Measurements from ENCODE around the gene ITGAE.
"Not testable (repeated sequence)": the region's sequence is repeated elsewhere in the genome, so short reads cannot be mapped to it uniquely, and the experiment has no call there.

The ITGAE gene

GRCh38 chr17:3704931-3705717, 95.9 kb downstream of the ITGAE start:
- FAIRE-seq (no peak), DNase-seq (ENCODE audit: insufficient read length, low spot score) (no peak)

- not testable (repeated sequence) for FAIRE-seq
Observed at GRCh38 chr17:3702041-3702539, 98.9 kb downstream of the ITGAE start.

GRCh38 chr17:3699951-3700350, 101.0 kb downstream of the ITGAE start:
- no peak for FAIRE-seq
- DNase-seq (ENCODE audit: insufficient read length, low spot score): no peak

More at GRCh38 chr17:3702041-3702539, 98.9 kb downstream of the ITGAE start:
- not testable (repeated sequence) for DNase-seq (ENCODE audit: insufficient read length, low spot score)

DNA sequence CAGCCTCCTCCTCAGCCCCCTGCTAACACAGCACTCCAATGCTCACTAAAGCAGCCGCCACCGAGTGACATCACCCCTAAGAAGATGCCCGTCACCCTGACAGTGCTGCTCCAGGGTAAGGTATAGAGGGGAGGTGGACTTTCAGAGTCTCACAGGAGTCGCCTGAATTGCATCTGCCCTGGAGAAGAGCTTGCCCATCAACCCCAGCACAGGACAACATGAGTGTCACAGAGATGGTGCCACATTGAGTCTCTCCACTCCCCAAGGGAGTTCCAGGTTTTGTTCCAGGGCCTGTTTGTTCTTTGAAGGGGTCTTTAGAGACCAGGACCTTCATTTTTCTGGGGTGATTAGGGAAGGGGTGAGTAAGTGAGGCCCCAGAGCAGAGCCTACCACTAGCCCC, 102.8 kb downstream of the ITGAE start:
- no peak for FAIRE-seq
- DNase-seq (ENCODE audit: insufficient read length, low spot score): no peak

DNA sequence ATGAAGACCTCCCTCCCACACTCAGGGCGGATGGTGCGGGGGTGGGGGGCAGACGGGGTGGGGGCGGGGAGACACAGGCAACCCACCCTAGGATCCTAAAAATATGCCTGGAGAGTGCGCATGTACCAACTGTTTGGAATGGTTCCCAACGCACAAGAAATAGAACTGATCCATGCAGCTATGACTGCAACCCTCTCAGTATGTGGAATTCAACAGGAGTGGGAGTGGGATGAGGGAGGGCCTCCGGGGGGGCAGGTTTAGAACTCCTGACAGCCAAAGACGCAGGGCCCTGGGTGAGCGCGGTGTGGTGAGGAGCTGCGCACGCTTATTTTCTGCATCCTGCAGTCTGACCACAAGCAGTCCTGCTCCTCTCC, 103.9 kb downstream of the ITGAE start:
- no peak for DNase-seq (ENCODE audit: insufficient read length, low spot score)
- no peak for FAIRE-seq

GRCh38 chr17:3695723-3696411, 105.1 kb downstream of the ITGAE start, which contains the start of gene P2RX5:
Gene P2RX5 (minus strand): TSS chr17:3696155. CDS start chr17:3696005, 150 bp downstream.
- FAIRE-seq (peak; percentile 94), DNase-seq (ENCODE audit: insufficient read length, low spot score) (peak; percentile 30)

GRCh38 chr17:3695129-3695722, 105.8 kb downstream of the ITGAE start:
- DNase-seq (ENCODE audit: insufficient read length, low spot score) (no peak), FAIRE-seq (peak; percentile 66)

DNA sequence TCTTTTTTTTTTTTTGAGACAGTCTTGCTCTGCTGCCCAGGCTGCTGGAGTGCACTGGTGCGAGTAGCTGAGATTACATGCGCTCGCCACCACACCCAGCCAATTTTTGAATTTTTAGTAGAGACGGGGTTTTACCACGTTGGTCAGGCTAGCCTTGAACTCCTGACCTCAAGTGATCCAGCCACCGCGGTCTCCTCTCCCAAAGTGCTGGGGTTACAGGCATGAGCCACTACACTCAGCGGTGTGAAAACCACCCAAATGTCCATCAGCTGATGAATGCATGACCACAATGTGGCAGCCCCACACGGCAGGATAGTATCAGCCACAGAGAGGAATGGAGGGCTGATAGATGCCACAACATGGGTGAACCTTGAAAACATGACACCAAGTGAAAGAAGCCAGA, 107.2 kb downstream of the ITGAE start:
- FAIRE-seq (peak; percentile 92), DNase-seq (ENCODE audit: insufficient read length, low spot score) (no peak)

DNA sequence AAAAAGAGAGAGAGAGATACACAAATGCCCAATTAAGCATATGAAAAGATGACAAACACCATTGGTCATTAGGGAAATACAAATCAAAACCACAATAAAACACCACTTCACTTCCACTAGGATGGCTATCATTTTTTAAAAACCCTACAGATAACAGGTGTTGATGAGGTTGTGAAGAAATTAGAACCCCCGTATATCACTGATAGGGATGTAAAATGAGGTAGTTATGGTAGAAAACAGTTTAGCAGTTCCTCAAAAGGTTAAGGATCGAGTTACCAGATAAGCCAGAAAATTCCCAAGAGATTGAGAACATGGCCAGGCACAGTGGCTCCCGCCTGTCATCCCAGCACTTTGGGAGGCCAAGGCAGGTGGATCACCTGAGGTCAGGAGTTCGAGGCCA, 107.8 kb downstream of the ITGAE start:
- DNase-seq (ENCODE audit: insufficient read length, low spot score) (no peak), FAIRE-seq (peak; percentile 66)

DNA sequence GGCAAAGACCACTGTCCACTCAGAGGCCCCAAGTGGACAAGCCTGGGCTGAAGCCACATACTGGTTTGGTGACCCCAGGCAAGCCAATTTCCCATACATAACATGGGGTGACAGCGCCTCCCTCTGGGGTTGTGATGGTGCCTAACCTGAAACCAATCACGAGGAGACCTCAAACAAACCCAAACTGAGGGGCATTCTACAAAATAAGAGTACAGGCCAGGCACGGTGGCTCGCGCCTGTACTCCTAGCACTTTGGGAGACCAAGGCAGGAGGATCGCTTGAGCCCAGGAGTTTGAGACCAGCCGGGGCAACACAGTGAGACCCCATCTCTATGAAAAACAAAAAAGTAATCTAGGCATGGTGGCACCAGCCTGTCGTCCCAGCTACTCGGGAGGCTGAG, 108.6 kb downstream of the ITGAE start:
- DNase-seq (ENCODE audit: insufficient read length, low spot score) (no peak), FAIRE-seq (no peak)

- DNase-seq (ENCODE audit: insufficient read length, low spot score) (no peak), FAIRE-seq (no peak)
Observed at GRCh38 chr17:3691617-3692067, 109.3 kb downstream of the ITGAE start.

DNA sequence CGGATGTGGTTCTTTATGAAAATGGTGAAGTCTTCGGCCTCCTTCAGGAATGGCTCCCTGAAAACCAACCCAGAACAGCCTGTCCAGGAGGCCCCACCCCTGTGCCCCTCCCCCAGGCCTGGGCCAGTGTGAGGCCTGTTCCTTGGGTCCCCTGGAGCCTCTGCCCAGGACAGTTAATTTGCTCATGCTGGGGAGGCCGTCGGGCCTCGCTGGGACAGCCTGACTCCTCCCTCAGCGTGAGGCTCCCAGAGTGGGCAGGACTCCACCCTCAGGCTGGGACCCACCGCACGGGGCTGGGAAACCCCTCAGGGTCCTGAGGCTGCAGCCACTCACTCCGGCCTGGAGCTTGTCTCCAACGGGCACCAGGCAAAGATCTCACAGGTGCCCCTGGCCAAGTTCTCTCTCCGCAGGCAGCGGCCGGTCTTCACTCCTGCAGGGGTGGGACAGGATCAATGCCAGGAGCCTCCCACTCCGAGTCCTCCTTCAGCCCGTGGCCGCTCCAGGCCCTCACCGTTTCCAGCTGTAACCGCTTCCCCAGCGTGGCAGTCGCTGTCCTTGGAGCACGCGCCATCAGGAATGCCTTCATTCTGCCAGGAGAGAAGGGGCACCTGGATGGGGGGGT, 110.8 kb downstream of the ITGAE start:
- no peak for FAIRE-seq

DNA sequence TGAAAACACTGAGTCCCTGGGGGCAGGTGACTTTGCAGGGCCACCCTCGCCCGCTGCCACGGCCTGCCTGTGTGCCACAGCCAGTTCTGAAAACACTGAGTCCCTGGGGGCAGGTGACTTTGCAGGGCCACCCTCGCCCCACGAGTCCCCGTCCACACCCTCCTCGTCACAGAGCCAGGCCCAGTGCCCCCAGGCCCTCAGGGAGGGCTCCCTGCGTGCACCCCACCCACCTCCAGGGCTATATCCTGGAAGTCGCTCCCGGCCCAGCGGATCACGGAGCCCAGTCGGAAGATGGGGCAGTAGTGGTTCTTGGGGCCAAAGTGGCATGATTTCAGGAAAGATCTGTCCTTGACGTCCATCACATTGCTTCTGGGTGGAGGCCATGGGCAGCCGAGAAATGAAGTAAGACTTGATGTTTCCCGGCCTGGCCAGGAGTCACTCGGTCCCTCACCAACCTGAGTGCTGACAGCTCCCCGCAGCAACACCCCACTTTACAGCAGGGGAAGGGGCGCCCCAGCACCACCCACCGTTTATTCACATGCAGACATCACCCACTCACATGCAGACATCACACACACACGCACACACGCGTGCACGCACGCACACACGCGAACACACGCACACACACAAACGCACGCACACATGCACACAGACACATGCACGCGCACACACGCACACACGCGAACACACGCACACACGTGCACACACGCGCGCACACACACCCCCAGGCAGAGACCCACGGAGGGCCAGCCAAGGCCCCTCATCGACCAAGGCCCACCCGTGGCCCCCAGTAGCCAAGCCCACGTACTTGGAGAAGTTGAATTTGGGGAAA, 111.5 kb downstream of the ITGAE start:
- DNase-seq (ENCODE audit: insufficient read length, low spot score): no peak
- FAIRE-seq: no peak

More for the DNA sequence above, 110.8 kb downstream of the ITGAE start:
- DNase-seq (ENCODE audit: insufficient read length, low spot score): no peak

- no peak for FAIRE-seq
- no peak for DNase-seq (ENCODE audit: insufficient read length, low spot score)
Observed at GRCh38 chr17:3688852-3689261, 112.1 kb downstream of the ITGAE start.

DNA sequence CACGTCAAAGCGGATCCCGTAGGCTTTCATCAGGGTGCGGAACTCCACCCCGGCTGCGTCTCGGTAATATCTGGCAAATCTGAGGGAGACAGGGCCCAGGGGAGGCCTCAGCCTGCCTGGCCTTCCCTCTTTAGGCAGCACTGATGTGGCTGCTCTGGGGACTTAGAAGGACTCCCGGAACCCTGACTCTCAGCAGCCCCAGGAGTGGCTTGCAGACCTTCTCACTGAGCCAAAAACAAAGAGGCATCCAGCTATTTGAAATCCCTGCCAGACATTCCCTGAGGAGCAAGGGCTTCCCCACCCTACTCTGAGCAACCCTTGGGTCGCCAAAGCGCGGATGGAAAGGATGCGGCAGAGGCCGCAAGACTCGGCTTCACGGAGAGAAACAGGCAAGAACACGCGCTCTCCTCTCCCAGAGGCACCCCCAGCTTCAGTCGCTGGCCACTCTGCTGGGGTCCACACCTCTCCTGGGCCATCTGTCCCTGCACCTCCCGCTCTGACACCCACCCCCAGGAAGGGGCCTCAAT, 112.9 kb downstream of the ITGAE start:
- DNase-seq (ENCODE audit: insufficient read length, low spot score) (no peak), FAIRE-seq (no peak)

DNA sequence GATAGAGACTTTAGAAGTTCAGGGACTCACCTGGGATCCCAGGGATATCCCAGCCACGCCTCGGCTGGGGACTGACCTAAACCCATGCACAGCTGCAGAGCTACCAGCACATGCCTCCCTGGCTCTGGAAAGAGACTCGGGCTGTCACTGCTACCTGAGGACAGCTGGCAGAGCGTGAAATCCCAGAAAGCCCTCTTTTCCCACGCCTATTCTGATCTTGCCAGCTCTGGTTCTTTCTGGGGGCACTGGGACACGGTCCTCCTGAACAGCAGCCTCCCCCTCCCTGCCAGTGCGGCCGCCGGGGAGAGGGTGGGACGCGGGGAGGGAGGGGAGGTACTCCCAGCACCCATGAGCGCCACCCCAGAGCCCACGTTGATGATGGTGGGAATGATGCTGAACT, 115.8 kb downstream of the ITGAE start:
- FAIRE-seq: peak; percentile 72

GRCh38 chr17:3683054-3683511, 117.9 kb downstream of the ITGAE start:
- FAIRE-seq: peak; percentile 95
- DNase-seq (ENCODE audit: insufficient read length, low spot score): peak; percentile 91

More for the DNA sequence above, 115.8 kb downstream of the ITGAE start:
- no peak for DNase-seq (ENCODE audit: insufficient read length, low spot score)

DNA sequence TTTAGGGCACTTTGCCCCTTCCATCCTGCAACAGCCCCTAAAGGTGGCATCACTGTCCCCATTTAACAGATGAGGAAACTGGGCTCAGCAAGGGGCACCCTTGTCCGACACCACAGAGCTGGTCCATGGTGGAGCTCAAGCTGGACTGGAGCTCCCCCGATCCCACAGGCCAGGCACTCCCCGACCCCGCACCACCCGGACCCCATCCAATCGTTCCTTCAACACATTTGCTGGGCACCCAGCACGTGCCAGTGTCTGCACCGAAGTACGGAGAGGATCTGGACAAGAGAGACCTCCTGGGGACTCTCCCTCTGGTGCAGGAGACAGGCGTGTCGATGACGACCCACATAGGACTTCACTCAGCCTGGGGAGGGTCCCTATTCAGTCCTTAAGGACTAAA, 119.0 kb downstream of the ITGAE start:
- FAIRE-seq (no peak), DNase-seq (ENCODE audit: insufficient read length, low spot score) (no peak)

DNA sequence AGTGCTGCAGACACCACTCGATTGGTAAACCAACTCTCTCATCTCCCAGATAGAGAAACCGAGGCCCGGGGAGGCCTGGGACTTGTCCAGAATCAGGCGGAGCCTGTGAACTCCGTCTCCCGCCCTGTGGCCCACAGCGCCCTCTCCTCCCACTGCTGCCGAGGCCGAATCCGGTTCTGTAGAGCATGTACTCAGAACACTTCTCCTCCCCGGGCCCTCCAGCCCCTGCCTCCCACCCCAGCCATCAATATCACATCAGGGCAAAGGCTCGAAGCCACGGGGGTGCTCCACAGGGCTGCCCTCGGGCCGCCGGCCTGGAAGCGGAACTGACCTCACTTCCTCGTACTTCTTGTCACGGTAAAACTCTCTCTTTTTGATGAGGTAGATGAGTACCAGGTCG, 119.4 kb downstream of the ITGAE start:
- DNase-seq (ENCODE audit: insufficient read length, low spot score) (no peak), FAIRE-seq (no peak)

GRCh38 chr17:3681057-3681456, 119.9 kb downstream of the ITGAE start:
- no peak for FAIRE-seq
- no peak for DNase-seq (ENCODE audit: insufficient read length, low spot score)

All from GM19239 (cell line).